ENCODE data around the gene MAN2B1.

DNA sequence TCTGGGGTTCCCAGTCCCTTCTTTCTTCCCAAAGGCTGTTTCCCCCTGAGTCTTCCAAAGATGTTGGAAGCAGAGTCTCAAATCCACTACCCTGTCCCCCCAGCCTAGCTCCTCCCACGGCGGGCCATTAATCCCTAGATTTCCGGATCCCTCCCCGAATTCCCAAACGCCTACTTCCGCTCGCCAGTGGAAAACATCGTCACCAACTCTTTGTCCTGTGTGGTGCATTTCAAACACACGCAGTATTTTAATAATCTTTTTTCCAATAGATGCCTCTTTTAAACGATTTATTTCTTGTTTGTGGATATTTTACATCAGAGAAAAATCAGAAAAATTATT is 55.2 kb downstream of the MAN2B1 start:
- TF ChIP-seq EZH2phosphoT487 (IDR thresholded peaks at IDR 0.05; ENCODE audit: insufficient read depth, low read depth) (no peak), EZH2 (IDR thresholded peaks at IDR 0.05; ENCODE audit: insufficient read depth, poor library complexity, severe bottlenecking) (no peak)

Data from GM23248 (cell line).